ENCODE data around the gene GALNT10. TPM values are rescaled to one million over a fixed set of nuclear protein-coding genes. Genes with fewer than 3 reads are reported as not detected.

GALNT10 gene
- total and polyA plus RNA-seq, 9 of the 15 experiments (the other 6 are each of a cell fraction or from before 2014, with no cell fraction given) = 4.6 to 37.1 (median 13.3) TPM

DNA sequence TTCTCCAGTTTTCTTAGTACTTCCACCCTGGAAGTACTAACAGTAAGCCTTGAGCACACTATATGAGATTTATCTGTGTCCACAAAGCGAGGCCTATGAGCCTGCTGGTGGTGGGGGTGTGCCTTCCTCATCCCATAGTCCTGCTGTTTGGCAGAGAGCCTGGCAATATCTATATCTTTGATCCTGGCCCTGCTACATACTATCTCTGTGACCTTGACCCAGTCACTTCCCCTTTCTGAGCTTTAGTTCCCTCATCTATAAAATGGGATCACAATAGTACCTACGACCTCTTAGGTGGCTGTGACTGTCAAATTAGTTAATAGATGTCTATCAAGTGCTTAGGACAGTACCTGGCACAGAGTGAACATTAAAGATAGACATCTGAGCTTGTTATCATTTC lies 140.7 kb downstream of the GALNT10 start:
- intact Hi-C loops (cut with micrococcal nuclease) (no loop called here), in situ Hi-C loops (cut with MboI) (no loop called here)
- Histone ChIP-seq H3K36me3 (ENCODE audit: control insufficient read depth, insufficient read depth, low read length) (peaks cover 10% of the 10 kb centered on the region; the same call in 2 of the 3 replicates), H3K4me2 (ENCODE audit: insufficient read depth, low read length) (no peak overlapping the region), H2AFZ (ENCODE audit: low read depth, low read length) (no peak overlapping the region), H3K4me1 (replicated peaks in 1 of 2; ENCODE audit: control insufficient read depth in 2 of 2, insufficient read depth in 2 of 2, low read length in 2 of 2) (peaks cover 0 to 3% of the 10 kb centered on the region in 2 experiments; a peak in 2 of 5 replicates), H4K20me1 (replicated peaks; ENCODE audit: control insufficient read depth, insufficient read depth, low read length) (no peaks in the 10 kb centered on the region), H3K9ac (ENCODE audit: insufficient read depth in 1 of 2, low read depth in 2 of 2, low read length in 2 of 2) (no peak overlapping the region), H3K4me3 (no peak overlapping the region), H3K27ac (ENCODE audit: extremely low read depth, low read depth, low read length) (no peak overlapping the region), H3K27me3 (ENCODE audit: control insufficient read depth in 2 of 2, insufficient read depth in 2 of 2, low read length in 2 of 2) (no peaks in the 10 kb centered on the region), H3K79me2 (ENCODE audit: control insufficient read depth, insufficient read depth, low read length) (no peaks in the 10 kb centered on the region), H3K9me3 (replicated peaks; ENCODE audit: control insufficient read depth, insufficient read depth, low read depth, low read length) (no peaks in the 10 kb centered on the region), H3K9me1 (ENCODE audit: control insufficient read depth, insufficient read depth, low read length) (no peaks in the 10 kb centered on the region)
- 38% methylated on average over 2 of the region's 2 CpGs for WGBS (ENCODE audit: insufficient coverage, low coverage, missing lambda C conversion rate)
- ChIA-PET POLR2A (no interaction called here), CTCF (ENCODE audit: low intra/inter-chr PET ratio) (no interaction called here)
- no TSS peak for BruUV-seq (replicated peaks)
- no peak for FAIRE-seq
- peak in 1 of 4 experiments; percentile 6 for DNase-seq (ENCODE audit: extremely low read depth in 1 of 4, low spot score in 3 of 4)
- TF ChIP-seq ESRRA (IDR thresholded peaks at IDR 0.05; ENCODE audit: borderline replicate concordance, low read depth) (peak; percentile 97), SPI1 (IDR thresholded peaks at IDR 0.05; ENCODE audit: borderline replicate concordance, low read depth, low read length) (peak; percentile 82), RCOR1 (IDR thresholded peaks at IDR 0.05; ENCODE audit: borderline replicate concordance in 1 of 2, low read depth in 2 of 2, low read length in 2 of 2) (no peak)
- ATAC-seq = no peak

DNA sequence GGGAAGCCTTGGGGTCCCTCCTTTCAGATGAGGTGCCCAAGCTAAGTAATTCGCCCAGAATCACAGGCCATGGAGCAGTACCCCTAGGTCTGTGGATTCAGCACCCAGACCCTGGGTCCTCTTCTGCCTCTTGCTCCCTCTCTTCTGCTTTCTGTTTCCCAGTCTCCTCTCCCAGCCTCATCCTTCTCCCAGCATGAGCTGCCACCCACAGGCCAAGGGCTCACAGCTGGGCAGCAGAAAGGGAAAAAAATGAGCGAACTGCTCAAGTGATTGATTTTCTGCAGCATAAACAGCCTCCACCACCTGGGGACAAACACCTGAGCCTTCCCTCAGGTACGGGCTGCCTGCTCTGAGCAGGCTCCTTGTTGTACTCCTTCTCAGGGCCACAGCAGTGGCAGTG lies 141.4 kb downstream of the GALNT10 start:
- WGBS (ENCODE audit: insufficient coverage, low coverage, missing lambda C conversion rate) = 54% methylated on average over 2 of the region's 3 CpGs
- no TSS peak for BruUV-seq (replicated peaks)
- no peak overlapping the region for H3K4me2 ChIP-seq (ENCODE audit: insufficient read depth, low read length)

More for the DNA sequence above, 141.4 kb downstream of the GALNT10 start:
- ATAC-seq (no peak), DNase-seq (ENCODE audit: extremely low read depth in 1 of 4, low spot score in 3 of 4) (no peak), FAIRE-seq (no peak)
- intact Hi-C loops (cut with micrococcal nuclease) = no loop called here
- ChIA-PET POLR2A (interaction anchor here (0.6 kb wide), 1 partner anchor 42 kb away, joined by 4 read pairs; no protein-coding TSS in a partner anchor), CTCF (ENCODE audit: low intra/inter-chr PET ratio) (no interaction called here)
- H3K9me1 ChIP-seq (ENCODE audit: control insufficient read depth, insufficient read depth, low read length) = no peaks in the 10 kb centered on the region
- 0 out of 4 replicates have a peak overlapping the region, but pooled peaks of 1 of the 2 experiments have one; percentile 32 for H3K9ac ChIP-seq (ENCODE audit: insufficient read depth in 1 of 2, low read depth in 2 of 2, low read length in 2 of 2)
- H4K20me1 ChIP-seq (replicated peaks; ENCODE audit: control insufficient read depth, insufficient read depth, low read length) = no peaks in the 10 kb centered on the region
- peaks cover 0 to 3% of the 10 kb centered on the region in 2 experiments; a peak in 2 of 5 replicates for H3K4me1 ChIP-seq (replicated peaks in 1 of 2; ENCODE audit: control insufficient read depth in 2 of 2, insufficient read depth in 2 of 2, low read length in 2 of 2)
- H3K36me3 ChIP-seq (ENCODE audit: control insufficient read depth, insufficient read depth, low read length) = peaks cover 10% of the 10 kb centered on the region; the same call in 2 of the 3 replicates
- no peaks in the 10 kb centered on the region for H3K9me3 ChIP-seq (replicated peaks; ENCODE audit: control insufficient read depth, insufficient read depth, low read depth, low read length)
- no peak overlapping the region for H3K27ac ChIP-seq (ENCODE audit: extremely low read depth, low read depth, low read length)
- no peaks in the 10 kb centered on the region for H3K79me2 ChIP-seq (ENCODE audit: control insufficient read depth, insufficient read depth, low read length)
- in situ Hi-C loops (cut with MboI) = no loop called here
- TF ChIP-seq, protein P1, sequence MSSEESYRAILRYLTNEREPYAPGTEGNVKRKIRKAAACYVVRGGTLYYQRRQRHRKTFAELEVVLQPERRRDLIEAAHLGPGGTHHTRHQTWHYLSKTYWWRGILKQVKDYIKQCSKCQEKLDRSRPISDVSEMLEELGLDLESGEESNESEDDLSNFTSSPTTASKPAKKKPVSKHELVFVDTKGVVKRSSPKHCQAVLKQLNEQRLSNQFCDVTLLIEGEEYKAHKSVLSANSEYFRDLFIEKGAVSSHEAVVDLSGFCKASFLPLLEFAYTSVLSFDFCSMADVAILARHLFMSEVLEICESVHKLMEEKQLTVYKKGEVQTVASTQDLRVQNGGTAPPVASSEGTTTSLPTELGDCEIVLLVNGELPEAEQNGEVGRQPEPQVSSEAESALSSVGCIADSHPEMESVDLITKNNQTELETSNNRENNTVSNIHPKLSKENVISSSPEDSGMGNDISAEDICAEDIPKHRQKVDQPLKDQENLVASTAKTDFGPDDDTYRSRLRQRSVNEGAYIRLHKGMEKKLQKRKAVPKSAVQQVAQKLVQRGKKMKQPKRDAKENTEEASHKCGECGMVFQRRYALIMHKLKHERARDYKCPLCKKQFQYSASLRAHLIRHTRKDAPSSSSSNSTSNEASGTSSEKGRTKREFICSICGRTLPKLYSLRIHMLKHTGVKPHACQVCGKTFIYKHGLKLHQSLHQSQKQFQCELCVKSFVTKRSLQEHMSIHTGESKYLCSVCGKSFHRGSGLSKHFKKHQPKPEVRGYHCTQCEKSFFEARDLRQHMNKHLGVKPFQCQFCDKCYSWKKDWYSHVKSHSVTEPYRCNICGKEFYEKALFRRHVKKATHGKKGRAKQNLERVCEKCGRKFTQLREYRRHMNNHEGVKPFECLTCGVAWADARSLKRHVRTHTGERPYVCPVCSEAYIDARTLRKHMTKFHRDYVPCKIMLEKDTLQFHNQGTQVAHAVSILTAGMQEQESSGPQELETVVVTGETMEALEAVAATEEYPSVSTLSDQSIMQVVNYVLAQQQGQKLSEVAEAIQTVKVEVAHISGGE (CRISPR knock-in tag; IDR thresholded peaks at IDR 0.05) = no peak
- TF ChIP-seq PCBP2 (IDR thresholded peaks at IDR 0.05; ENCODE audit: low read depth, low read length, poor library complexity, severe bottlenecking) = no peak
- H3K4me3 ChIP-seq = no peak overlapping the region
- H3K27me3 ChIP-seq (ENCODE audit: control insufficient read depth in 2 of 2, insufficient read depth in 2 of 2, low read length in 2 of 2) = no peaks in the 10 kb centered on the region
- no peak overlapping the region for H2AFZ ChIP-seq (ENCODE audit: low read depth, low read length)

All from K562 (cell line).